GM21381 (cell line): Measurements from ENCODE around the gene DGKI.

Experiments used
- ATAC-seq: cut with Tn5 transposase; IDR thresholded peaks from one replicate; pipeline ENCODE4 v1.9.1; 2021; ENCODE audit warnings: mild to moderate bottlenecking, moderate library complexity; ENCODE audit not compliant: unreplicated experiment

Gene DGKI

DNA sequence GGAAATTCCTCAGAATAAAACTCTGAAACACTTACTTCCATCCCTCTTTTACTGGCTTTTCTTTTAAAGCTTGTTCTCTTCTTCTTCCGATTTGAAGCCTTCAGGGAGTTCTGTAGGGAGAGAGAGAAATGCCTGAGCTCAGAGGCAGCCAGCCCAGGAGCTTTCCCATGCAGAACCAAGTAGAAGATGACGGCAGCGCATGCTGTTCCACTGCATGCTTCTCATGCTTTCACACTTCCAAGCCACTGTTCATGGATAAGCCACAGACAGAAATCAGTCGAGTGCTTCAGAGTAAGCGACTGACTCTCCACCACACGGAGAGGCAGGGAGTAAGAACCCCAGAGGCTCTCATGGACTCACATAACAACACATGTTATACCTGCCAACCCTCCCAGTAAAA is 237.3 kb downstream of the DGKI start:
- no peak for ATAC-seq

DNA sequence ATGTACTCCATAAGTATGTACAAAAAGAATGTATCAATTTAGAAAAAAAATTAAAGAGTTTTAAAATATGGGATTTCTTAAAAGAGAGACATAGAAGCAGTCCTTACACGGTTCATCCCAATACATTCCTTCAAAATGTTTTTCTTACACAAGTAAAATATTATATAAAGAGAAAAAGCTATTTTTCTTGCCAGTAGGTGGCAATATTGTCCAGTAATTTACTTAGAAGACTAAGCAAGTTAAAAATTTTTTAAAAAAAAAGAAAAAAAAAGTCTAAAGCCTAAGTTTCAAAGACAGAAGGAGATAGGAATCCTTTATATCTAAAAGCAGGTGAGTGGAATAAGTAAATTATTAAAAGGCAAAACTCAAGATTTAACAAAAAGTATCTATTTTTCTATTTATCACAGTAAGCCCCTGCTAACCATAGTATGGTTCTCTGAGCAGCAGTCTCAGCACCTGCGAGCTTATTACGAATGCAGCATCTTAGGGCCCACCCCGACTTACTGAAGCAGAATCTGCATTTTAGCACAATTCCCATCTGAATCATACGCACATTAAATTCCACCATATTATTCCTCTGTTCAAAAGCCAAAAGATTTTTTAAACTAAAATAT is 240.6 kb downstream of the DGKI start:
- no peak for ATAC-seq

- ATAC-seq, result no peak
These were observed 243.7 kb downstream of the DGKI start for GRCh38 chr7:137603043-137603442.

- no peak for ATAC-seq
These were observed 245.1 kb downstream of the DGKI start for GRCh38 chr7:137601642-137602041.

DNA sequence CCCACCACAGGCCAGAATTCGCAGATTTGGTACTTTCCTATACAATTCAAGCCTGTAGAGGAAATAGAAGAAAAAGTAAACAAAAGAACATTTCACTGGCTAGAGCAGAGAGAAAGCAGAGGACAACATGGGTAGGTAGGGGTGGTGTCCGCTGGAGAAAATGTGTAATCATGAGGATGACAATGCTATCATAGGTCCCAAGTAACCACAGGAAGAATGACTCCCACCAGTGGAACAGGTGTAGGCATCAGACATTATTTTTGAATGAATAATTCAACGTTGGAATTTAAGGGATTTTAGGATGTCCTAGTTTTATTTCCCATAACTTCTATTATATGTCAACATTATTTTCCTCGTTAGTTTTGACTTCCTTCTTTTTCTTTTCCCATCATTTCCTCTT is 248.9 kb downstream of the DGKI start:
- ATAC-seq, result no peak

GRCh38 chr7:137593115-137593711 is 253.6 kb downstream of the DGKI start:
- ATAC-seq, result no peak

- no peak for ATAC-seq
These were observed 254.4 kb downstream of the DGKI start for GRCh38 chr7:137592232-137592896.

- ATAC-seq, result no peak
These were observed 255.3 kb downstream of the DGKI start for GRCh38 chr7:137591421-137591837.

DNA sequence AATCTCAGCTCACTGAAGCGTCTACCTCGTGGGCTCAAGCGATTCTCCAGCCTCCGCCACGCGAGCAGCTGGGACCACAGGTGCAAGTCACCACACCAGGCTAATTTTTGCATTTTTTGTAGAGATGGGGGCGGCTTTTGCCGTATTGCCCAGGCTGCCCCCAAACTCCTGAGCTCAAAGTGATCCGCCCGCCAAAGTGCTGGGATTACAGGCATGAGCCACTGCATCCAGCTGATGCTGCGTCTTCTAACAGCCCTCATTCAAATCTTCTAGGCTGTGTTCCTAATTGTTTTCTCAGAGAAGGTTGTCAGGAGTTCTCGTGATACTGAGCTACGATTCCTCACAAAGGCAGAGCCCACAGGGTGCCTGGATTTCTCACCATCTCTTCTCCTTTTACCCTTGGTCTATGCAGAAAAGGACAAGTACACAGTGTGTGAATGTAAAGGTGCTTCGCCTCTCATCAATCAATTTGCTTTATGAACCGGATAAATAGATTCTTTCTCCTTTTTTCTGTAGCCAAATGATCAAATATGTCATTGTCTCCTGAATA is 255.9 kb downstream of the DGKI start:
- ATAC-seq, result no peak

GRCh38 chr7:137590071-137590755 is 256.6 kb downstream of the DGKI start:
- ATAC-seq, result no peak

GRCh38 chr7:137587326-137587725 is 259.4 kb downstream of the DGKI start:
- ATAC-seq, result no peak

- no peak for ATAC-seq
These were observed 261.2 kb downstream of the DGKI start for GRCh38 chr7:137585591-137585990.

DNA sequence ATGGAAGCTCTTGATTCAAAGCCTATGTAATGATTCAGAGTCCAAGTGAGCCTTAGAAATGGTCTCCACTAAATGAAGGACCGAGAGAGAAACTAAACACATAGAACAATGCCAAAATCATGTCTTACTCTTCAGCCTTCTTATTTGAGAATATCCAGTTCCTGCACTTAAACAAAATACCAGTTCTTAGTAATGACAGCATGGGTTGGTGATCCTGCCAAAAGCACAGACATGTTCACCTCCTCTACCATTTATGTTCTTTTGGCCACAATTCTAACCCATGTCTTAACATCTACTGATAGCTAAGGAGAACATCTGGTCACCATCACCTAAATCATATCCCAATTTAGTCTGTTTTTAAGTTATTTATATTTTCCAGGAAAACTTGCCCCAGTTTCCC is 263.6 kb downstream of the DGKI start:
- no peak for ATAC-seq

- no peak for ATAC-seq
These were observed 266.7 kb downstream of the DGKI start for GRCh38 chr7:137579913-137580640.

DNA sequence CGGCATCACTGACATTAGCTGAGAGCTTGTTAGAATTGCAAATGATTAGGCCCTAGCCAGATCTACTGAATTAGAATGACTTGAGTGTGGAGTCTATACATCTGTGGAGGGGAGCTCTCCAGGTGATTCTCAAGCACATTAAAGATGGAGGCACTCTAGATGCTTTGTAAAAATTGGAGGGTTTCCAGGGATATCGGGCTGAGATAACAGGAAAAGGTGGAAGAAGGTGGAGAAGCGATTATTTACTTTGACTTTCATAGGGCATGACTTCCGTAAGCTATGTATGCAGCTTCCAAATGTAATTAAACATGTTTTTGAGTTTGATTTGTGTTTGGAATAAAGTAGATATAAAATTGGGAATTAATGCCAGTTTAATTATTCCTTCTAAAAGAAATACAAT is 268.2 kb downstream of the DGKI start:
- ATAC-seq, result no peak

GRCh38 chr7:137577184-137577583 is 269.6 kb downstream of the DGKI start:
- no peak for ATAC-seq

- ATAC-seq, result no peak
These were observed 270.3 kb downstream of the DGKI start for GRCh38 chr7:137576481-137576880.

- no peak for ATAC-seq
These were observed 272.0 kb downstream of the DGKI start for GRCh38 chr7:137574812-137575211.

DNA sequence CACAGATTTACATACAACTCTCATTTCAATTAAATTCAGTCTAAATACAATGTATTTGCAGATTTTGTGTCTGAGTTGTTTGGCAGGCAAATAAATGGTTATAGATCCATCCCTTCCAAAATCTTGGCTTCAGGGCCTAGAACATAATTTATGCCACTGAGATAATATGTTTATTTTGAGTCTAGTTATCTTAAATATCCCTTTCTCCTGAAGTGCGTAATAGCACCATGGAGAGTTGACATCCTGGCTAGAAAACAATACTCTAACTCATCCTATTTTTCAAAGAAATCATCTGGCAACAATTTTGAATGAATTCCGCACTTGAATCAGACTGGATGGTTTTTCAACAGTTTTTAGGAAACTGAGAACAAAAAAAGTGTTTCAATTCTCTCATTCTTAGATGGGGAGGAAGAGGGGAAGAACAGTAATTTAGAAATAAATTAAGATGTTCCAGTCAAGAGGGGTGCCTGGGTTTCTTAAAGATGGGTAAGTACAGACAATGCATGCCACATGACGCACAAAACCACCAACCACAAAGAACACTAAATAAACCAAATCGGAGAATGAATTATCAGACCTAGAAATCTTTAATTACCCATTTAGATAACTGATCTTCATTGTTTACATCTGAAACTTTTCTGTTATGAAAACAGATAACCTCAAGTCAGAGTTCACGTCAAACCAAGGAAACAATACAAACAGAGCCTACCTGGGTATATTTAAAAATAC is 274.6 kb downstream of the DGKI start:
- no peak for ATAC-seq

DNA sequence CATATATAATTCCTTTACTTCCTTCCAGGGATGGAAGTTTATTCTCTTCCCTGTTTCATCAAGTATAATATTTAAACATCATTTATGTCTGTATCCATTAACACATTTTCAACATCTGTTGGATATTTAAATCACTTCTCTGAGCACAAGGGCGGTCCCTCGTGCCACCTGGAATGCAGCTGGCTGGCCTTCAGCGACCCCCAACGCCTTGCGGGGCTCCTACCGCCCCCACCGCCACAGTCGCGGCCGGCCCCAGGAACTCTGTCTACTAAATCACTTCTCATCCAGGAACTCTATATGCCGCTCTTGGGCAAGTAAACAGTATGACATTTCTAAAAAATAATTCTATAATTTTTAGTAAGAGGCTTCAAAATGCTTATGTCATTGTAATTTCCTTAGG is 282.1 kb downstream of the DGKI start:
- ATAC-seq, result no peak
